Mesenchymal stem cell (in vitro differentiated cells and primary cell): ENCODE data around the gene FMN1.

Experiments
- DNase-seq: peaks from one replicate; pipeline ENCODE4 v3.0.0-alpha.2; 2013
- H2AFZ ChIP-seq: one replicate; pipeline ENCODE4 v1.6.1; 2013; ENCODE audit warnings: low read depth, mild to moderate bottlenecking, control low read depth, inconsistent platforms, low read length, moderate library complexity
- H2AK5ac ChIP-seq: 2 replicates; pipeline ENCODE4 v1.6.1; 2013; ENCODE audit warnings: low read length, moderate library complexity, mild to moderate bottlenecking, inconsistent platforms; ENCODE audit not compliant: severe bottlenecking
- H2BK120ac ChIP-seq: one replicate; pipeline ENCODE4 v1.6.1; 2013; ENCODE audit warnings: low read depth, mild to moderate bottlenecking, inconsistent platforms, low read length, moderate library complexity
- H2BK12ac ChIP-seq, 2 experiments: one replicate each; pipeline ENCODE4 v1.6.1; 2013; ENCODE audit warnings: inconsistent platforms in 2 of 2, low read length in 2 of 2, mild to moderate bottlenecking in 2 of 2, moderate library complexity in 2 of 2, control low read depth in 1 of 2
- H2BK15ac ChIP-seq: one replicate; pipeline ENCODE4 v1.6.1; 2013; ENCODE audit warnings: mild to moderate bottlenecking, low read depth, inconsistent platforms; ENCODE audit not compliant: poor library complexity, severe bottlenecking
- H2BK5ac ChIP-seq: 2 replicates; pipeline ENCODE4 v1.6.1; 2013; ENCODE audit warnings: low read depth, mild to moderate bottlenecking, low read length, control low read depth, inconsistent platforms; ENCODE audit not compliant: poor library complexity, severe bottlenecking
- H3K14ac ChIP-seq, 2 experiments: one replicate each; pipeline ENCODE4 v1.6.1; 2013; ENCODE audit warnings: inconsistent platforms in 2 of 2, low read length in 2 of 2, control low read depth in 1 of 2, mild to moderate bottlenecking in 1 of 2, moderate library complexity in 1 of 2
- H3K18ac ChIP-seq, 2 experiments: one replicate each; pipeline ENCODE4 v1.6.1; 2013; ENCODE audit warnings: inconsistent platforms in 2 of 2, low read length in 2 of 2, control low read depth in 1 of 2, low read depth in 1 of 2, mild to moderate bottlenecking in 1 of 2
- H3K23ac ChIP-seq, 2 experiments: one replicate each; pipeline ENCODE4 v1.6.1; 2013; ENCODE audit warnings: inconsistent platforms in 2 of 2, low read length in 2 of 2, mild to moderate bottlenecking in 2 of 2, moderate library complexity in 2 of 2, control low read depth in 1 of 2
- H3K27ac ChIP-seq: 2 replicates; pipeline ENCODE4 v1.5.1; 2013; ENCODE audit warnings: mild to moderate bottlenecking, moderate library complexity, low read length, control low read depth, inconsistent platforms; ENCODE audit not compliant: poor library complexity, severe bottlenecking
- H3K27me3 ChIP-seq, 2 experiments: 2 replicates each; pipeline versions ENCODE4 v1.6.1 to v1.7.0; 2013; ENCODE audit warnings: low read length in 2 of 2, mild to moderate bottlenecking in 2 of 2, moderate library complexity in 2 of 2, control low read depth in 1 of 2, inconsistent platforms in 1 of 2; ENCODE audit not compliant: control insufficient read depth in 1 of 2, insufficient read depth in 1 of 2
- H3K36me3 ChIP-seq, 2 experiments: 2 replicates each; pipeline versions ENCODE4 v1.6.1 to v1.7.0; 2013; ENCODE audit warnings: low read length in 2 of 2, control low read depth in 1 of 2, inconsistent platforms in 1 of 2, low read depth in 1 of 2, mild to moderate bottlenecking in 1 of 2; ENCODE audit not compliant: insufficient read depth in 2 of 2, control insufficient read depth in 1 of 2
- H3K4ac ChIP-seq, 2 experiments: one replicate each; pipeline ENCODE4 v1.6.1; 2013; ENCODE audit warnings: inconsistent platforms in 2 of 2, low read length in 2 of 2, mild to moderate bottlenecking in 2 of 2, moderate library complexity in 2 of 2, control low read depth in 1 of 2, low read depth in 1 of 2
- H3K4me1 ChIP-seq: 2 replicates; pipeline ENCODE4 v1.6.1; 2013; ENCODE audit warnings: low read depth, low read length, control low read depth; ENCODE audit not compliant: control insufficient read depth, insufficient read depth
- H3K4me2 ChIP-seq: 2 replicates; pipeline ENCODE4 v1.6.1; 2013; ENCODE audit warnings: low read length, mild to moderate bottlenecking, inconsistent platforms; ENCODE audit not compliant: poor library complexity, severe bottlenecking
- H3K4me3 ChIP-seq, 2 experiments: 2 replicates each; pipeline versions ENCODE4 v1.5.1 to v1.7.0; 2013; ENCODE audit warnings: low read length in 2 of 2, mild to moderate bottlenecking in 2 of 2, control low read depth in 1 of 2, low read depth in 1 of 2; ENCODE audit not compliant: insufficient read depth in 1 of 2
- H3K79me1 ChIP-seq: replicated peaks from 2 replicates; pipeline ENCODE4 v1.6.1; 2013; ENCODE audit warnings: mild to moderate bottlenecking, control low read depth, low read length, inconsistent platforms; ENCODE audit not compliant: poor library complexity, severe bottlenecking
- H3K9ac ChIP-seq: 2 replicates; pipeline ENCODE4 v1.7.0; 2013; ENCODE audit warnings: mild to moderate bottlenecking, low read length, moderate library complexity
- H3K9me3 ChIP-seq: 2 replicates; pipeline ENCODE4 v1.7.0; 2013; ENCODE audit warnings: mild to moderate bottlenecking, low read length; ENCODE audit not compliant: control insufficient read depth
- H4K8ac ChIP-seq: one replicate; pipeline ENCODE4 v1.6.1; 2013; ENCODE audit warnings: inconsistent platforms, mild to moderate bottlenecking, low read length, moderate library complexity
- H4K91ac ChIP-seq: one replicate; pipeline ENCODE4 v1.6.1; 2013; ENCODE audit warnings: mild to moderate bottlenecking, low read length, inconsistent platforms
- WGBS: methylation state at CpG from one replicate; pipeline ENCODE4 v1.1.7; 2013; ENCODE audit warnings: mixed read lengths; 5-methylcytosine and 5-hydroxymethylcytosine counted together

Gene FMN1

GRCh38 chr15:33124811-33125210 is 69.7 kb downstream of the FMN1 start:
- no peak overlapping the region for H2BK5ac ChIP-seq
- no peak overlapping the region for H2BK120ac ChIP-seq
- 100% methylated on average over 3 of the region's 4 CpGs for WGBS
- H3K27ac ChIP-seq: no peak overlapping the region
- H3K4me3 ChIP-seq: no peak overlapping the region
- no peak overlapping the region for H3K9ac ChIP-seq
- no peak overlapping the region for H3K4ac ChIP-seq
- no peak overlapping the region for H2BK12ac ChIP-seq
- no peak overlapping the region for H2AFZ ChIP-seq
- H2BK15ac ChIP-seq: no peak overlapping the region
- no peak overlapping the region for H3K4me2 ChIP-seq
- no peak overlapping the region for H3K14ac ChIP-seq
- H3K4me1 ChIP-seq: peaks cover 4% of the 10 kb centered on the region
- H2AK5ac ChIP-seq: no peak overlapping the region
- no peaks in the 10 kb centered on the region for H3K27me3 ChIP-seq
- H3K79me1 ChIP-seq: no peaks in the 10 kb centered on the region
- DNase-seq: no peak
- no peak overlapping the region for H4K91ac ChIP-seq
- no peak overlapping the region for H4K8ac ChIP-seq
- no peak overlapping the region for H3K18ac ChIP-seq
- no peaks in the 10 kb centered on the region for H3K9me3 ChIP-seq
- H3K36me3 ChIP-seq: no peaks in the 10 kb centered on the region
- H3K23ac ChIP-seq: no peak overlapping the region

- Histone ChIP-seq H2AFZ (no peak overlapping the region), H3K9ac (no peak overlapping the region), H3K18ac (no peak overlapping the region), H3K14ac (no peak overlapping the region), H3K27me3 (no peaks in the 10 kb centered on the region), H4K8ac (no peak overlapping the region), H2BK15ac (no peak overlapping the region), H2BK5ac (no peak overlapping the region), H3K79me1 (no peaks in the 10 kb centered on the region), H2AK5ac (peak overlapping the region; percentile 31), H2BK12ac (no peak overlapping the region), H3K4me2 (no peak overlapping the region), H3K23ac (no peak overlapping the region), H3K36me3 (no peaks in the 10 kb centered on the region), H3K27ac (no peak overlapping the region), H3K4me1 (peaks cover 4% of the 10 kb centered on the region), H3K9me3 (no peaks in the 10 kb centered on the region), H3K4ac (no peak overlapping the region), H3K4me3 (no peak overlapping the region), H2BK120ac (no peak overlapping the region), H4K91ac (no peak overlapping the region)
- WGBS: 47% methylated on average over 3 of the region's 4 CpGs
- no peak for DNase-seq
Observed at GRCh38 chr15:33124279-33124678, 70.2 kb downstream of the FMN1 start.

- Histone ChIP-seq H4K8ac (no peak overlapping the region), H4K91ac (no peak overlapping the region), H3K27me3 (no peaks in the 10 kb centered on the region), H3K4me3 (no peak overlapping the region), H2AFZ (no peak overlapping the region), H3K4me2 (no peak overlapping the region), H3K9ac (no peak overlapping the region), H2AK5ac (no peak overlapping the region), H3K23ac (no peak overlapping the region), H2BK15ac (no peak overlapping the region), H3K4me1 (no peaks in the 10 kb centered on the region), H3K4ac (no peak overlapping the region), H3K79me1 (no peaks in the 10 kb centered on the region), H3K14ac (no peak overlapping the region), H3K18ac (no peak overlapping the region), H2BK5ac (no peak overlapping the region), H3K27ac (no peak overlapping the region), H2BK120ac (no peak overlapping the region), H3K9me3 (no peaks in the 10 kb centered on the region), H2BK12ac (no peak overlapping the region), H3K36me3 (no peaks in the 10 kb centered on the region)
- no peak for DNase-seq
- 93% methylated on average over 4 of the region's 4 CpGs for WGBS
Observed at GRCh38 chr15:33119865-33120264, 74.6 kb downstream of the FMN1 start.

GRCh38 chr15:33119273-33119672 is 75.2 kb downstream of the FMN1 start:
- WGBS: 95% methylated on average over 5 of the region's 6 CpGs
- Histone ChIP-seq H3K23ac (no peak overlapping the region), H2BK5ac (no peak overlapping the region), H2BK15ac (no peak overlapping the region), H3K18ac (no peak overlapping the region), H3K79me1 (no peaks in the 10 kb centered on the region), H3K4me1 (no peaks in the 10 kb centered on the region), H2AFZ (no peak overlapping the region), H3K4me2 (no peak overlapping the region), H3K36me3 (no peaks in the 10 kb centered on the region), H3K9ac (no peak overlapping the region), H2BK120ac (no peak overlapping the region), H4K8ac (no peak overlapping the region), H3K14ac (no peak overlapping the region), H3K27ac (no peak overlapping the region), H3K4ac (no peak overlapping the region), H2BK12ac (no peak overlapping the region), H2AK5ac (no peak overlapping the region), H4K91ac (no peak overlapping the region), H3K9me3 (no peaks in the 10 kb centered on the region), H3K27me3 (no peaks in the 10 kb centered on the region), H3K4me3 (no peak overlapping the region)
- DNase-seq: no peak
